Measurements from ENCODE around the gene MICU1.

DNA sequence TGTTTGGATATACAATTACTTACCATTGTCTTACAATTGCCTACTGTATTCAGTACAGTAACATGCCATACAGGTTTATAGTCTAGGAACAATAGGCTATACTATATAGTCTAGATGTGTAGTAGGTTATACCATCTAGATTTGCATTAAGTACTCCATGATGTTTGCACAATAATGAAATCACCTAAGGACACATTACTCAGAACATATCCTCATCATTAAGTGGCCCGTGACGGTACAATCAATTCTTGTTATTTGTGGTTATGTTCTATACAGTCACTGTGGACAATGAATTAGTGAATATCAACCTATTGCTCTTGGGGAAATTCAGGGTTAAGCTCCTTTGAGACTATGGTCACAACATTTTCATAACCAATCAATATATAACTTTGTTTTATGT, 75.6 kb downstream of the MICU1 start:
- TF ChIP-seq, protein P1, sequence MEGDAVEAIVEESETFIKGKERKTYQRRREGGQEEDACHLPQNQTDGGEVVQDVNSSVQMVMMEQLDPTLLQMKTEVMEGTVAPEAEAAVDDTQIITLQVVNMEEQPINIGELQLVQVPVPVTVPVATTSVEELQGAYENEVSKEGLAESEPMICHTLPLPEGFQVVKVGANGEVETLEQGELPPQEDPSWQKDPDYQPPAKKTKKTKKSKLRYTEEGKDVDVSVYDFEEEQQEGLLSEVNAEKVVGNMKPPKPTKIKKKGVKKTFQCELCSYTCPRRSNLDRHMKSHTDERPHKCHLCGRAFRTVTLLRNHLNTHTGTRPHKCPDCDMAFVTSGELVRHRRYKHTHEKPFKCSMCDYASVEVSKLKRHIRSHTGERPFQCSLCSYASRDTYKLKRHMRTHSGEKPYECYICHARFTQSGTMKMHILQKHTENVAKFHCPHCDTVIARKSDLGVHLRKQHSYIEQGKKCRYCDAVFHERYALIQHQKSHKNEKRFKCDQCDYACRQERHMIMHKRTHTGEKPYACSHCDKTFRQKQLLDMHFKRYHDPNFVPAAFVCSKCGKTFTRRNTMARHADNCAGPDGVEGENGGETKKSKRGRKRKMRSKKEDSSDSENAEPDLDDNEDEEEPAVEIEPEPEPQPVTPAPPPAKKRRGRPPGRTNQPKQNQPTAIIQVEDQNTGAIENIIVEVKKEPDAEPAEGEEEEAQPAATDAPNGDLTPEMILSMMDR (IDR thresholded peaks at IDR 0.05) = no peak
- TF ChIP-seq POLR2A (IDR thresholded peaks at IDR 0.05) = no peak
